NK-92 (cell line): ENCODE data around the gene LDLRAD4.

ENCODE experiments used
- DNase-seq: peaks from one replicate; lab custom pipeline; 2025; ENCODE audit not compliant: unreplicated experiment; lab: John Stamatoyannopoulos, UW

The LDLRAD4 gene

DNA sequence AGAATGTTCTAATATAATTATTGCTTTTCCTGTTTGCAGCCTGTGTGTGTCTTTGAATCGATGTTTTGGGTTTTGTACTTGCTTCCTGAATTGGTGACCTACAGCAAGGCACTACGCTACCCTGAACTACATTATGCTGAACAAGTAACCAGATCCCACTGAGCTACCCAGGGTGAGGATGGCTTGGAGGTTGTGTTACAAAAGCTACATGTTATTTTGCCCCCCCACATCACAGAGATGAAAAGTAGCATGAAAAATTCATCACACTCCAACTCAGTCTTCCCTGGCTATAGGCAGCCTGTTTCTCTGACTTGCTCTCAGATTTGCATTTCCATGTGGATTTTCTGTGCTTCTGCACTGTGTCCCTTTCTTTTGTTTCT lies 162.1 kb downstream of the LDLRAD4 start:
- DNase-seq, result no peak

DNA sequence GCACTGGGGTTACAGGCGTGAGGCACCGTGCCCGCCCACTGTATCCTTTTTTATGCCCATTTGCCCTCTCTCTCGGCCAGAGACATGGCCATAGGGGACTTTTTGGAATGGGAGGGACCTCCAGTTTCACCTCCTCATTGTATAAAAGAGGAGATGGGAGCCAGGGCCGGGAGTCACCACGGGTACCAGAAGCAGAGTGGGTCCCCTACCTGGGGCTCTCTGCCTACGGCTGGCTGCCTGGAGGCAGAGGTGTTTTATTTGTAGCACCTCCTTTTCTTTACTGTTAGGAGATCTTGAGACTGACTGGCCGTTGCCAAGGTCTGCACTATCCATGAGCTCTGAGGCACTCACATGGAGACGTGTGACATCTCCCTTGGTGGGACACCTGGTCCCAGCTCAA lies 162.8 kb downstream of the LDLRAD4 start:
- DNase-seq, result no peak

DNA sequence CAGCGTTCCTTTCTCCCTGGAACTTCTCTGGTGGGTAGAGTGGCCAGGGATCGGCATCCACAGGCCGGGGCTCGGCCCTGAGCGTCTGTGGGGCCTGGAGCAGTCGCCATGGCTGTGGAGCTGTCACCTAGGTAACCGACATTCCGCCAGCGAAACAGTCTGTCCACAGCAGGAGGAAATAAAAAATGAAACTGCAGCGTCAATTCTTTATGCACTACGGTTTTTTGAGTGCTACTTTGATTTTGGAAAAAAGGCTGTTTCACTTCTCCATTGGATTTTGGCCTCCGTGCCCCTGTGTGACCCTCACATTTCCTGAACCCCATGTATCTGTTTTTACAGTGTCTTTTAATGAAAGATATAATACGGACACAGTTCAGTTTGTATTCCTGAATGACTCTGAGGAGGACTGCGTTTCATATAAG lies 163.4 kb downstream of the LDLRAD4 start:
- DNase-seq, result no peak

DNA sequence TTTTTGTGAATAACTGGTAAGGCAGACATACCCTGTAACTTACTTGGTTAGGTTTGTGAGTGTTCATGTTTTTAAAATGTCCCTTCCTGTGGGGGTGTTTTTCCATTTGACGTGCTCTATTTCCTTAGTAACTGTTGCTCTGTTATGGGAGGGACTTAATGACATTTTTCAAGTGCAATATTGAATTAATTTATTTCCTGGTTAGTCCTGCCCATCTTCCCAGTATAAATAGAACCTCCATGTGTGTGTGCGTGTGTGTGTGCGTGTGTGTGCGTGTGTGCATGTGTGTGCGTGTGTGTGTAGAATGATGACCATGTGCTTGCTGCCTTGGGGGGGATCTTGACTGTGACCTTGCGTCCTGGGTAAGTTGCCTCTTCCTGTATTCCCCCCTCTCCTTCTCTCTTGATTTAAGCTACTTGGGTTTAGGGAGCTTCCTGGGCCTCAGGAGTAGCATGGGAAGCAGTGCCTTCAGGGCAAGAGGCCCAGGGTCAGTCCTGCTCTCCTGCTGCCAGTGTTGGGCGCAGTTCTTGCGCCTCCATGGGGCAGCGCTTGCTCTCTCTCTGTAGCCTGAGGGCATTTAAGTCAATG lies 163.9 kb downstream of the LDLRAD4 start:
- DNase-seq, result no peak

DNA sequence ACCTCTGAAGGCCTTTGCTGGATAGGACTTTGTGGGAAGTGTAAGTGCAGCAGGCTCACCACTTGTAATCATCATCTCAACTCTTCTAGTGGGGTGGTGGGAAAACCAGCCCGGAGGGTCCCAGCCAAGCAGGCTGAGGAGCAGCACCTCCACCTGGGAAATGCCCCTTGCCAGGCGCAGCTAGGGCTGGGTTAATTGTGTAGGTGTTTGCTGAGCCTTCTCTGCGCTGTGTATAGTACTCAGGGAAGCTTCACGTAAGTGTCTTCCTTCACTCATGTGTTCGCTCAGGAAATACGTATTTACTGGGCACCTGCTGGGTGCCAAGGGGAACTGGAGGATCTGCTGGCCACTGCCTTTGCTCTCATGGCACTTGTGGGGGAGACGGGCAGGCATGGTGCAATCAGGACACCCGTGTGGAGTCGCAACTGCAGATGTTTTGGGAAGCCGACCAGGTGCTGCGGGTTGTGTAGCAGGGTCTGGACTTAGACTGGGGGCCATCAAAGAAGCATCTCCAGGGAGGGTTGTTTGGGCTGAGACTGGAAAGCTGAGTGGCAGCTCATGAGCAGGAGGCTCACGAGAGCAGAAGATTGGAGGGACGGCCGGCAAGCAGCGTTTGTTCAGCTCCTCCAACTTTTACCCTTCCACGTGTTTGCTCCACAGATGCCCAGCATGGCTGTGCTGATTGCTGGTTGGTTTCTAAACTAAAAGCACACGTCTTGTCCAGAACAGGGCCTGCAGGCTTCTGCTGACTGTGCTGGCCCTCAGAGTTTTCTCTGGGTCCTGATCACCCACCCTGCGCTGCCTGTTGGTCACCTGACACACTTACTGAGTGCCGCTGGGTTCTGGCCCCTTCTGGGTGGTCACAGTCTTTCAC lies 164.6 kb downstream of the LDLRAD4 start:
- no peak for DNase-seq

DNA sequence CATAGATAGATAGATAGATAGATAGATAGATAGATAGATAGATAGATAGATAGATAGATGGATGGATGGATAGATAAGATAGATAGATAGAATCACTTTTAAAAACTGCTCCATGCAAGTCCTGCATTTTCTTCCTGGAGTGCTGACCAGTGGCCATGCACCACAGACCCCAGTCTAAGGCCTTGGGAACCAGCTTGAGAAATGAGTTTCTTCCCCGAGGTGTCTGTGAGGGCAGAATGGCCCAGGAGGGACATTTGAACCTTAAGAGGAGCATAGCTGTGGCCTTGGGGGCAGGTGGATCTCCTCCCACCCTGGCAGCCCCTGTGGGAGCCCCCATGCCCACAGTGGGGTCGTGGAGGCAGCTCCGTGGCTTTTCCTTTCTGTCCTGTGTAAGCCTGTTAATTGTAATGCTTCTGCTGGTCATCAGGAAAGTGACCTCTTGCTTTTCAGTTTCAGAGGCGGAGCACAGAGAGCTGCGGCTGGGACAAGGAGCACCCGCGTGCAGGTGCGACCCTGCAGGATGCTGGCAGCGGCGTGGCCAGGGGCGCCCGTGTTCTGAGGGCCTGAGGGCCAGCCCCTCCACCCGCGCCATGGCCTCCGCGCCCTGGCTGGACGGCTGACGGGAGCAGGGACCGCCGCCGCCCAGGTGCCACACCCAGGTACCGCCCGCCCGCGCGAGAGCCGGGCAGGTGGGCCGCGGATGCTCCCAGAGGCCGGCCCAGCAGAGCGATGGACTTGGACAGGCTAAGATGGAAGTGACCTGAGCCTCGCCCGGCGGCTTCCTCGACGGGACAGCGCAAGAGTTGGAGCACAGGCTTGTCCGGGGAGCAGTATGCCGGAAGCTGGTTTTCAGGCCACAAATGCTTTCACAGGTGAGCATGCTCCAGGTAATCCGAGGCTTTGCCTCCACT lies 168.6 kb downstream of the LDLRAD4 start:
- no peak for DNase-seq

DNA sequence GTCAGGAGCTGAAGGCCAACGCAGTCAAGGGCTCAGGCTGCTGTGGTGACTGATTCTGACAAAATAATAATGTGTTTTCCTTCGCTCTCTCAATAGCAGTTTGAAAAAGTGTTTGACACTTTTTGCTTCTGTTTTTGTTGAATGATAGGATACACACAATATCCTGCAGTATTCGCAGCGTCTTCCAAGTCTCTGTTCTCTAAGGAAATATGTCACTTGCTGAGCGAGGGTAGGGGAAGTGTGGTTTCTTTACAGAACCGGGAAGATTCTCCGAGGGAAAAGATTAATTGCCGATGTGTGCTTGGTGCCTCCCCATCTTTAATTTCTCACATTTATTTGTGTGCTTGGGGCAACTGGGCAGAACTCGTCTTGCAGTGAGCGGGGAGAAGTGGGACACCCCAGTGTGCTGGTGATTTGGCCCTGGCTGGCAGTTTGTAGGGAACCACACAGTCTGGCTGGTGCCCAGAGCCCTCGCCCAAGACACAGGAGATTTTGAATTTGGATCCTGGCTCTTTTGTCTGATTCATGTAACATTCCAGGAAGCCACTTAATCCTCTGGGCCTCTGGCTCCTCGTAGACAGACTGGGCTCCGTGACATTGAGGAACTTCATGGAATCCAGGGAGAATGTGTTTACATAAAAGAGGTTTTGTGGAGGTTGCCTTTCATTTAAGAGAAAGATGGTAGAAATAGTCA lies 169.4 kb downstream of the LDLRAD4 start:
- DNase-seq, result no peak

DNA sequence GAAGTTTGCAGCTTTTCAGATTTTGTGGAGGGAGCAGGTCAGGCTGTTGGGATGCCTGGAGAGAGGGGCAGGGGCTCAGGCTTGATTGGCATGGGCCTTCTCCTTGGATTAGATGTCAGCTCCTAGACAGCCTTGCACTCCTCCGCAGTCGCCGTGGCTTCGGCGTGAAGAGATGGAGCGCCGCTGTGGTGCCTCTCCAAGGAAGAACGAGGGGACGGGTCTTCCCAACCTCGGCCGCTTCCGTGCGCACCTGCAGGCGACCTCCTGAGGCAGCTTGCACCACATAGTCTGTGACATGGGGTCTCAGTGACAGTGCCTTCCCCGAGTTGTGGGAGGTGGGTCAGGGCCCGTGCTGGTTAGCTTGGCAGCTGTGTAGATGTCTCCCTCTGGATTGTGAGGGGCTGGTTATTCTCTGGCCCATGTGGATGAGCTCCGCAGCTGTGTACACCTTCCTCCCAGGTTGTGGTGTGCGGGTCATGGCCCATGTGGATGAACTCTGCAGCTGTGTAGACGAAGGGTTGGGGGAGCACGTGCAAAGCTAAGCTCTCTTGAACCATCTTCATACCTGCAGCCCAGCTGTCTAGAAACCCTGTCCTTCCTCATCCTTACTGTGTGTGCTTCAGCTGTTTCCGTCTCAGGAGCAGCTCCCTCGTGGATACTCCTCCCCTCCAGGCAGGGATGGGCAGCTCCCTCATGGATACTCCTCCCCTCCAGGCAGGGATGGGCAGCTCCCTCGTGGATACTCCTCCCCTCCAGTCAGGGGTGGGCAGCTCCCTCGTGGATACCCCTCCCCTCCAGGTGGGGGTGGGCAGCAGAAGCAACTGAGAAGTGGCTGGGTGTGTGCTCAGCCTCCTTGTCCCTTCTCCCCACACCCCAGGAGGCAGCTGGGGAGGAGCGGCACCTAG lies 170.3 kb downstream of the LDLRAD4 start:
- no peak for DNase-seq

DNA sequence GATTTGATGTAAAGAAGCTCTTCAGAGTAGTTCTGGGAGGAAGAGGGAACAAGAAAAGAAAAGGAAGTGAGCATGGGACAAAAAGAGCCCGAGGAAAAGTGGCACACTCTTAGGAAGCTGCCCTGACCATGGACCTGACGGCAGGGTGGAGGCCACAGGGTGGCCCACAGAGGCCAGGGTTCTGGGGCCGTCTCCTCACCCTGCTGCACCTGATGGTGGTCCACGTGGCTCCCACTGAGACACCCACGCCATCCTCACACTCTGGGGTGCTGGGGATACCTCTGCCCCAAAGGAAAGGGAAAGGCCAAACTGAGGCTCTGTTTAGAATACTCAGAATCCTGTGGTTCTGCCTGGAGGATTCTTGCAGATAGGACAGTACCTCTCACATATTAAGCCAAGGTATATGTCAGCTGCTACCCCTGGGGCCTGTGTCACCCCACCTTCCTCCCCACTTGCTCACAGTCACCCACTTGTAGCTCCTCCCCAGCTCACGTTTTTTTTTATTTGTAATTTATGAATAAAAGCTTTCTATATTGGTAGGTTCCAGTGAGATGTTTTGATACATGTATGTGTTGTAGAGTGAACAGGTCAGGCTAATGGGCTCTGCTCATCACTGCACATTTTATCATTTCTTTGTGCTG lies 171.1 kb downstream of the LDLRAD4 start:
- DNase-seq, result no peak

DNA sequence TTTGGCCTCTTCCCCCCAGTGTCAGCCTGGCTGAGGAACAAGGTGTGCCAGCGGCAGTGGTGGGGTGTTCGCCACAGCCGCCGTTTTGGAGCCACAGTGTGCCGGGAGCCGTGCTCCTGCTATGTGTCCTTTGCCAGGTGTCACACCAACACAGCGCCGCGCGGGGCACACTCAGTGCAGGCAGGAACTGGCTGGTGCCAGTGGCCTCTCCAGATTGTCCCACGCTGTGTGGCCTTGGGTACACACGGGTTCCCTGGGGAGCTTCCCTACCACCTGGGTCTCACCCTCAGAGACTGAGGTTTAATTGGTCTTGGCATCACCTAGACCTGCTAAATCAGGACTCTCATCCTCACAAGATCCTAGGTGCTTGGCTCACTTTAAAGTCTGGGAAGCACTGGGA lies 171.6 kb downstream of the LDLRAD4 start:
- no peak for DNase-seq

DNA sequence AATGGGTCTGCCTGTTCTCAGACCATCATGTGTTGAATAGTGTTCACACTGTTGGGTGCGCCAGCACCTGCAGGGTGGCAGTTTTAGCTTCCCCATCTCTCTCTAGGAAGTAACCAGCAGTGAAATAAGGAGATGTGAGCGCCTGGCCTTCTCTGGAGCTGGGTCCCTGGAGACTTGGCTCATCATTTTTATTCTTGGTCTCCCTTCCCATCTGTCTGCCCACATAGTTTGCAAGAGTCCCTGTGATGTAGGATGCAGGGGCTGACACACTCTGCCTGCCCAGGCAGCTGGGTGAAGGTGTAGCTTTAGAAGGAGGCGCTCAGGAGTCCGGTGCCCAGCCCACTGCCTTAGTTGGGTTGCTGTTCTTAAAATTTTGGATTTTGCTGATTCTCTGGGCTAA lies 172.2 kb downstream of the LDLRAD4 start:
- no peak for DNase-seq

DNA sequence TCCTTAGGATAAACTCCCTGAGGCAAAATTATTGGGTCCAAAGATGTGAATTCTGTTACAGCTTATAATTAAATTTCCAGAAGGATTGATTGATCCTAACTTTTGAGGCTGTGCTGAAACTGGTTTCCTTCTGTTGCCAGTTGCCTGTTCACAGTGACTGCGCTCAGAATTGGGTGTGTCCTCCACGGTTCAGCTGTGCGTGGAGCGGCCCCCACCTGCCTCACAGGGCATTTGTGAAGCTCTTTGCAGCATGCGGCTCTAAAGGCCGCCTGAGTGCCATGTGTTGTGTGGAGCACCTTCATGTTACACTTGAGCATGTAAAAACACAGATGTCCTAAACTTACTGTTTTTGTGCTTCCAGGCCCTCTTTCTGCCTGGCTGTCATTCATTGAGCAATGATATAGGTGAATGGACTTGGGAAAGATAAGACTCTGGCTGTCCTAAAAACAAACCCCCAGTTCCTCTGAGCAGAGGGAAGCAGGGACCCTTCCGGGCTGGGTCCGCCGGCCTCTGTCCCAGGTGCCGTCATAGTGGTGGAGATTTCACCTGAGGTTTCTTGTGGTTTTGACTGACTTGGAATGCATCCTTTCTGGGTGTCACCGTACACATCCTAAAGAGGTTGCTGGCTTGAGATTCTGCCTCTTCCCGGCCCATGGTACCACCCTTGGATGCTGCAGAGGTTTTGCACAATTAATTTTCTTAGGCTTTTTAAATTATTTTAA lies 173.6 kb downstream of the LDLRAD4 start:
- DNase-seq, result no peak

DNA sequence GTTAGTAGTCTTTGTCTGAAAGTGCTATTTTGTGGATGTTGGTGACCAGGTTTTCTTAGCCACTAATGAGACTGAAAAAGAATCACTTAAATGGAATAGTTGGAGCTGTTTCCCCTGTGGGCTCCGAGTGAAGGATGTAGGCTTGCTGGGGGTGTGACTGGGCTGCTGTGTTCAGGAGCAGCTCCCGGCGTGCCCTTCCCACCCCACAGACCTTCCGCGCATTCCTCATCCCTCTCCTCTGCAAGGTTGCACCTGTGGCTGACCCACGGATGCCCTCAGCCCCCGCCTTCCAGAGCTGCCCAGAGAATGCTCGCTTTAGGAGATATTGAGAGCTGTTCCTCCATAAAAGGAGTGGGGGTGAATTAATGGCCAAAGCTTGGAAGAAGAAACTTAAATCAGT lies 174.3 kb downstream of the LDLRAD4 start:
- DNase-seq, result no peak

DNA sequence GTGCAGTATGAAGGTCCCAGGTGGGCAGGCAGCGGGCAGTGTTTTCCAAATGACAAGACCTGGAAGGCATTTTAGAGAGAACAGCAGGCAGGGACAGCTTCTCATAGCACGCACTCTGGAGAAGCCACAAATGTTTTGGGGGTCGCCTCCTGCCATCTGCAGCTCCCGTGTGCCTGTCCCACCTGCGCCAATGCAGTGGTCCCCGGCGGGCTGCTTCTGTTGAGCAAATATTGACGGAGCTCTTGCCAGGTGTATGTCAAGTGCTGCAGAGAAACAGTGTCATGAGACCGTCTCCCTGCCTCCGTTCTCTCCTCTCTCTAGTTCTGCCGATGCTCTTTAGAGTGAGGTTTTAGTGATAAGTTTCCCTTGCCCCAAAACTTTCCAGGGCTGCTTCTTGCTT lies 174.8 kb downstream of the LDLRAD4 start:
- DNase-seq, result no peak

DNA sequence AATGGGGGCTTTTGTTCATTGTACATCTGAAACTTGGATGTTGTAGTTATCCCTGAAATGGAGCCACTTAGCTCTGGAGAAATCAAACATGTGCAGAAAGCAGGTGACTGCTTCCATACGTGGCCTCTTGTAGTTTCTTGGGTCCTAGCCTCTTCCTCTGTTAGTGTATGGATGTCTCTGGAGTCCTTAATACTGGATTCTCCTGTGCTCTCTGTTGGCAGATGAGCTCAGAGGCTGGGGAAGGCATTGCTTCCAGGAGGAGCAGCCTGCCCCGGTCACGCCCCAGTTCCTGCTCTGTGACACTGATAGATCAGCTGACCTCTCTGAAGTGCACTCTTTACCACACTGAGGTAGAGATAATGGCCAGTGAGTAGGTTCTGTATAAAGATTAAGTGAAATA lies 176.2 kb downstream of the LDLRAD4 start:
- no peak for DNase-seq

DNA sequence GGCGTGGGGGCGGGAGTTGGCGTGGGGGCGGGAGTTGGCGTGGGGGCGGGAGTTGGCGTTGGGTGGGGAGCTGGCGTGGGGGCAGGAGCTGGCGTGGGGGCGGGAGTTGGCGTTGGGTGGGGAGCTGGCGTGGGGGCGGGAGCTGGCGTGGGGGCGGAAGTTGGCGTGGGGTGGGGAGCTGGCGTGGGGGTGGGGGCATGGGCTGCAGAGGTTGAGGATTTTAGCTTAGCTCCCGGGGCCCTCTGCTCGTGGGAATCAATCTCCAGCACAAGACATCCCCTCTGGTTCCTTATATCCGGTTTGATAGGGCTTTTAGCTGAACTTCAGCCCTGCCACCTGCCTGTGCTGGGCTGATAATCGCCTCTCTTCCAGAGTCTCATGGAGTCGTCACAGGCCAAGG lies 177.0 kb downstream of the LDLRAD4 start:
- DNase-seq, result no peak

DNA sequence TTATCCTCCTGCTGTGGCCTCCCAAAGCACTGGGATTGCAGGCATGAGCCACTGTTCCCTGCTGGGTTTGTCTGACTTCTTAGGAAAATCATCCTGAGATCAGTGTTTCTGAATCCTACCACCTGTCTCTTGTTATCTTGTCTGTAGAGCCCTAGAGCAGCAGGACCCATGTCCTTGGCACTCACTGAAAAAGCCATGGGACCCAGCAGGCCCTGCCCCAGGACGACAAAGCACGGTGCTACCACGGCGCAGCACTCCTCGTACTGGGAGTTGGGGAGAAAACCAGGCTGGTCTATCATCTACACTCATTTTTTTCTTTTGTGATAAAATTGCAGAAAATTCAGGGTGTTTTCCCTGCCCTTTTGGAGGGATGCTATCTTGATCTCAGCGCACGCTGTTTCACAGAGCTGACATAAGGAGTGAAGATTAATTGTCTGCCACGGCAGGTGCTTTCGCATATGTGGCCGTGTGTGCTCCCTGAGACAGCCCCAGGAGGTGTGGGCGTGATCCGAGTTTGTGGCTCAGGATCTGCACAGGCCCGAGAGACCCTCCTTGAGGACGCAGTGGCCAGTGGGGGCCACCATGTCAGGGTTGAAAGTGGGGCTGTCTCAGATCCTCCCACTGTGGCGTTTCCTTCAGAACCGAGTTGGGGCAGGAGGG lies 179.1 kb downstream of the LDLRAD4 start:
- DNase-seq, result no peak

DNA sequence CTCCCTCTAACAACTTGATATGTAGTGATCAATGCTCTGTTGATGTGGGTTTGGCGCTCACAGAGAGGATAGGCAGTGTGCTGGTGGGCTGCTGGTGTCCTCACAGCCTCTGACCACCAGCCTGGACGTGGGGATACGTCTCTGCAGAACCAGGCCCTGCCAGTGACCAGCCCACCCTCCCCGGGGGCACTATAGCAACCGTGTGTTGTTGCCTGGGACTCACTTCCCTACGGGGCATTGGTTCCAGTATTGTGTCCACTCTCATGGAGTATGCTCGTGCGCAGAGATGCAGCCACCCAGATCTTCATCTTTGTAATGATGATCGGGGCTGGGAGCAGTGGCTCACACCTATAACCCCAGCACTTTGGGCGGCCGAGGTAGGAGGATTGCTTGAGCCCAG lies 180.1 kb downstream of the LDLRAD4 start:
- no peak for DNase-seq
